ENCODE measurements around the gene FRMD5. TPM values are rescaled to one million over a fixed set of nuclear protein-coding genes. Genes with fewer than 3 reads are reported as not detected.

FRMD5 gene
- total and polyA plus RNA-seq, 2 experiments from 2014 or later = 5.9 to 10.1 TPM

DNA sequence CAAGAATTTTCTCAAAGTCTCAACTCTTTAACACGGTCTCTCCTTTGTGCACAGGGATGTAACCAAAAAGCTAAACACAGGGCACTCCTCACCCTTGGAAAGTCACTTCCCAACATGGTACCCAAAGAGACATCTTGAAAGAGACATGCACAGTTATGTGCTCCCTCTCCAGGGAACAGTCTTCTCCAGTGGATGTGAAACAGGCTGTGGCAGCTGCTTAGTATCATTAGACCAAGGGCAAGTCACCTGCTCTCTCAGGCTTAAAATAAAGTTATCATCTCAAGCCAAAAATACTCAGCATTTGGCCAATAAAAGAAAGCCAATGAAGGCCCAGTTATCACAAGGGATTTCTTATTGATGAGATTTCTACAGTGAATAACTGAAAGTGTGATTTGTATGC lies 239.9 kb downstream of the FRMD5 start (continued):
- TF ChIP-seq, protein P1, sequence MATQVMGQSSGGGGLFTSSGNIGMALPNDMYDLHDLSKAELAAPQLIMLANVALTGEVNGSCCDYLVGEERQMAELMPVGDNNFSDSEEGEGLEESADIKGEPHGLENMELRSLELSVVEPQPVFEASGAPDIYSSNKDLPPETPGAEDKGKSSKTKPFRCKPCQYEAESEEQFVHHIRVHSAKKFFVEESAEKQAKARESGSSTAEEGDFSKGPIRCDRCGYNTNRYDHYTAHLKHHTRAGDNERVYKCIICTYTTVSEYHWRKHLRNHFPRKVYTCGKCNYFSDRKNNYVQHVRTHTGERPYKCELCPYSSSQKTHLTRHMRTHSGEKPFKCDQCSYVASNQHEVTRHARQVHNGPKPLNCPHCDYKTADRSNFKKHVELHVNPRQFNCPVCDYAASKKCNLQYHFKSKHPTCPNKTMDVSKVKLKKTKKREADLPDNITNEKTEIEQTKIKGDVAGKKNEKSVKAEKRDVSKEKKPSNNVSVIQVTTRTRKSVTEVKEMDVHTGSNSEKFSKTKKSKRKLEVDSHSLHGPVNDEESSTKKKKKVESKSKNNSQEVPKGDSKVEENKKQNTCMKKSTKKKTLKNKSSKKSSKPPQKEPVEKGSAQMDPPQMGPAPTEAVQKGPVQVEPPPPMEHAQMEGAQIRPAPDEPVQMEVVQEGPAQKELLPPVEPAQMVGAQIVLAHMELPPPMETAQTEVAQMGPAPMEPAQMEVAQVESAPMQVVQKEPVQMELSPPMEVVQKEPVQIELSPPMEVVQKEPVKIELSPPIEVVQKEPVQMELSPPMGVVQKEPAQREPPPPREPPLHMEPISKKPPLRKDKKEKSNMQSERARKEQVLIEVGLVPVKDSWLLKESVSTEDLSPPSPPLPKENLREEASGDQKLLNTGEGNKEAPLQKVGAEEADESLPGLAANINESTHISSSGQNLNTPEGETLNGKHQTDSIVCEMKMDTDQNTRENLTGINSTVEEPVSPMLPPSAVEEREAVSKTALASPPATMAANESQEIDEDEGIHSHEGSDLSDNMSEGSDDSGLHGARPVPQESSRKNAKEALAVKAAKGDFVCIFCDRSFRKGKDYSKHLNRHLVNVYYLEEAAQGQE (IDR thresholded peaks at IDR 0.05; ENCODE audit: unreplicated experiment) = no peak
- no peak for TF ChIP-seq POLR2AphosphoS5 (IDR thresholded peaks at IDR 0.05; ENCODE audit: low read depth)
- TF ChIP-seq ZNF331 (CRISPR knock-in tag; IDR thresholded peaks at IDR 0.05; ENCODE audit: low read depth) = no peak
- TF ChIP-seq, protein P2, sequence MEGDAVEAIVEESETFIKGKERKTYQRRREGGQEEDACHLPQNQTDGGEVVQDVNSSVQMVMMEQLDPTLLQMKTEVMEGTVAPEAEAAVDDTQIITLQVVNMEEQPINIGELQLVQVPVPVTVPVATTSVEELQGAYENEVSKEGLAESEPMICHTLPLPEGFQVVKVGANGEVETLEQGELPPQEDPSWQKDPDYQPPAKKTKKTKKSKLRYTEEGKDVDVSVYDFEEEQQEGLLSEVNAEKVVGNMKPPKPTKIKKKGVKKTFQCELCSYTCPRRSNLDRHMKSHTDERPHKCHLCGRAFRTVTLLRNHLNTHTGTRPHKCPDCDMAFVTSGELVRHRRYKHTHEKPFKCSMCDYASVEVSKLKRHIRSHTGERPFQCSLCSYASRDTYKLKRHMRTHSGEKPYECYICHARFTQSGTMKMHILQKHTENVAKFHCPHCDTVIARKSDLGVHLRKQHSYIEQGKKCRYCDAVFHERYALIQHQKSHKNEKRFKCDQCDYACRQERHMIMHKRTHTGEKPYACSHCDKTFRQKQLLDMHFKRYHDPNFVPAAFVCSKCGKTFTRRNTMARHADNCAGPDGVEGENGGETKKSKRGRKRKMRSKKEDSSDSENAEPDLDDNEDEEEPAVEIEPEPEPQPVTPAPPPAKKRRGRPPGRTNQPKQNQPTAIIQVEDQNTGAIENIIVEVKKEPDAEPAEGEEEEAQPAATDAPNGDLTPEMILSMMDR (conservative IDR thresholded peaks at IDR 0.05; ENCODE audit: low read depth in 2 of 2) = no peak
- TF ChIP-seq NANOG (IDR thresholded peaks at IDR 0.05; ENCODE audit: borderline replicate concordance) = no peak
- TF ChIP-seq EZH2 (IDR thresholded peaks at IDR 0.05; ENCODE audit: low read depth, unreplicated experiment) = no peak
- TF ChIP-seq JUNB (IDR thresholded peaks at IDR 0.05; ENCODE audit: unreplicated experiment) = no peak

DNA sequence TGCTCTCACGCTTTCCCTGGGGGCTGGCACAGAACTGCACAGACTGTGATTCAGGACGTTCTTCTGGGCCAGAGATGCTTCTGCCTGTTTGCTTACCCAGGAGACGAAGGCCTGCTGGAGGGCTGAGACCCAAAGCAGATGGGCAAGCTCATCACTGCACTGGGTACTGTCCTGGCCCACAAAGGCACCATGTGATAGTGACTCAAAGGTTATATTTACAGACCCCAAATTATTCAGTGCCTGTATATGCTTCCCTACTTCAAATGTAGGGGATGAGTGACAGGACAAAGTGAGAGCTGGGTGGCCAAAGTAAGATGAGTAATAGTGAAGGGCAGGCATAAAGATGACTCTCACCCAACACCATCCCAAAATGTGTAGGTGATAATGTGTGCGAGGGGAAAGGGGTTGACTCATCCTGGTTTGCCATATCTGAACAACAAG lies 240.9 kb downstream of the FRMD5 start:
- no peak overlapping the region for H3K27ac ChIP-seq (ENCODE audit: low read depth)
- H3K4me3 Mint-ChIP-seq = no peak overlapping the region
- H3F3A ChIP-seq (replicated peaks; ENCODE audit: low read depth) = no peaks in the 10 kb centered on the region
- peaks cover 11% of the 10 kb centered on the region for H3K4me1 ChIP-seq (ENCODE audit: insufficient read depth)
- H3K27ac Mint-ChIP-seq = no peak overlapping the region
- no peaks in the 10 kb centered on the region for H4K20me1 ChIP-seq (replicated peaks; ENCODE audit: insufficient read depth)
- peaks cover 8% of the 10 kb centered on the region; the same call in 1 of the 2 replicates for H3K9me2 ChIP-seq (ENCODE audit: insufficient read depth)
- no peak overlapping the region for H3K4me3 ChIP-seq
- no peak for ATAC-seq
- H3K36me3 ChIP-seq (ENCODE audit: insufficient read depth) = no peaks in the 10 kb centered on the region
- H3K9me3 Mint-ChIP-seq = no peaks in the 10 kb centered on the region
- no peaks in the 10 kb centered on the region for H3K36me3 Mint-ChIP-seq (ENCODE audit: low read depth)
- peaks cover 25% of the 10 kb centered on the region for H3K4me1 Mint-ChIP-seq
- H3K4me2 ChIP-seq = no peak overlapping the region
- H2AFZ ChIP-seq = no peak overlapping the region
- no peaks in the 10 kb centered on the region for H3K27me3 ChIP-seq (ENCODE audit: insufficient read depth)
- no peak for DNase-seq (ENCODE audit: low spot score)
- no peaks in the 10 kb centered on the region for H3K79me2 ChIP-seq (replicated peaks; ENCODE audit: insufficient read depth)
- TF ChIP-seq, protein P2 (conservative IDR thresholded peaks at IDR 0.05; ENCODE audit: low read depth in 2 of 2) = no peak
- H3K27me3 Mint-ChIP-seq (ENCODE audit: insufficient read depth, low read depth, poor library complexity) = no peaks in the 10 kb centered on the region

Measured in GM23338 (cell line).